Skin epidermis (tissue), 12 donors: ENCODE data around the gene GJB5.

Experiments used
- H3K27ac ChIP-seq, 21 experiments: fragments of 200-600 bp; sonication (generic) in 11 of 21; one replicate each; pipeline ENCODE4 v1.5.0; 2020; ENCODE audit warnings: mild to moderate bottlenecking in 3 of 21, inconsistent platforms in 2 of 21, moderate library complexity in 2 of 21
- H3K4me3 ChIP-seq, 7 experiments: fragments of 200-600 bp; sonication (generic) in 2 of 7; one replicate each; pipeline ENCODE4 v1.5.0; 2020; ENCODE audit warnings: inconsistent platforms in 2 of 7, mild to moderate bottlenecking in 2 of 7, moderate library complexity in 1 of 7

Gene GJB5

DNA sequence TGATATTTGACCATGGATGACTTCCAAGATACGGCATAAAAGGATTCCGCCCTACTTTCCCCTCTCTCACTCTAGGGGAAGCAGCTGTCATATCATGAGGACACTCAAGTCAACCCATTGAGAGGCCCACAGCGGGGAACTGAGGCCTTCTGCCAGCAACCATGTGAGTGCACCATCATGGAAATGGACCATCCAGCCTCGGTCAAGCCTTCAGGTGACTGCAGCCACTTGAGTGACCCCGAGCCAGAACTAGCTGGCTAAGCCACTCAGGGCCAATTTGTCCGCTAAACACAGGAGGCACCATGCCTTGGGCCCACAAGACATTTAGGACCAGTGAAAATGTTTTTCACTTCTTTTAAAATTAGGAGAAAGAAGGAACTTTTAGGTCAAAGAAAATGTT, 11.1 kb upstream of the GJB5 start:
- no peak overlapping the region for H3K27ac ChIP-seq
- no peak overlapping the region for H3K4me3 ChIP-seq

DNA sequence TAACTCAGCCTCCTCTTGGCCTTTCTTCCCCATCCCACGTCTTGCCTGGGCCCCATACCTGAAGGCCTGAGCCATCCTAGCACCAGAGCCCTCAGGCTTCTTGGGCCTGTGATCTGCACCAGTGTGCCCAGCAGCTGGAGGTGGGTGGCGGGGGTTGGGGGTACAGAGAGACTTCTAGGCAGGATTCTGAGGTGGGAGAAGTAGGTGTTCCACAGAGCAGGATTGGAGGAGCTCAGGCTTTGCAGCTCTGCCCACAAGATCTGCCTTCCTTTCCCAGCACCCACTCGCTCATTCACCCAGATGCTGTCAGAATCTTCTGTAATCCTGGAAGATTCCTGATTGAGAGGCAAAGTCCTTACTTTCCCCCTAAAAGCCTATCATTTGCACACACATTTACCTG, 10.0 kb upstream of the GJB5 start:
- no peak overlapping the region for H3K4me3 ChIP-seq
- H3K27ac ChIP-seq = no peak overlapping the region

DNA sequence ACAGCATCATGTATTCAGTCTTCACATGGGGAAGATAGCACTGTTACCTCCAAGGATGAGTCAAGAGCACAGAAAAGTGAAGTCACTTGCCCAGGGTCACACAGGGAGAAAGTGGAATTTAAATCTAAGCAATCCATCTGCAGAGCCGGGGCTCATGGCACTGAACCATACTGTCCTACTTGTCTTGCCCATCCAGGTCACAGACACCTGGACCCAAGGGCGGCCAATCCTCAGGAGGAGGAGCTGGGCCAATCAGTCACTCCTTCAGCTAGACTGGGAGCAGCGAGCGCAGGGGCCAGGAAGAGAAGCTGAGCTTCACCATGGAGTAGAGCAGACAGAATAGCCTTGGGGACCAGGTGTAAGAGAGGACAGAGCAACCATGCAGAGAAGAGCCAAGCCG, 9.2 kb upstream of the GJB5 start:
- no peak overlapping the region for H3K4me3 ChIP-seq

DNA sequence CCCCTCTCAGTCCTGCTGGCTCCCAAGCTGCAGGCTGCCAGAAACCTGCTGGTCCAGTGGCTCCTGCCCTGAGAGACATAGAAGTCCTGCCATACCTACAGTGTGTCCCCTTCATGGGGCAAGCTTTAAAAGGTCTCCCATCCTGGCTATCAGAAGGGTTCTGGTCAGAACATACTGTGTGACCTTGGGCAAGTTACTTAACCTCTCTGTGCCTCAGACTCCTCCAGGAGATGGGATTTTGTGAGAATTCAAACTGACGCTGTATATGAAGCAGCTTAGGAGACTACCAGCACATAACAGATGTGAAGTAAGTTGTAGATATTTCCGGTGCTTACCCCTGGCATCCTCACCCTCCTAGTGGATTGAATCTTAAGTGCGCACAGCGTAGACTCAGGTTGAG, 8.7 kb upstream of the GJB5 start:
- H3K4me3 ChIP-seq = no peak overlapping the region
- H3K27ac ChIP-seq = no peak overlapping the region

More for the DNA sequence above, 9.2 kb upstream of the GJB5 start:
- no peak overlapping the region for H3K27ac ChIP-seq

DNA sequence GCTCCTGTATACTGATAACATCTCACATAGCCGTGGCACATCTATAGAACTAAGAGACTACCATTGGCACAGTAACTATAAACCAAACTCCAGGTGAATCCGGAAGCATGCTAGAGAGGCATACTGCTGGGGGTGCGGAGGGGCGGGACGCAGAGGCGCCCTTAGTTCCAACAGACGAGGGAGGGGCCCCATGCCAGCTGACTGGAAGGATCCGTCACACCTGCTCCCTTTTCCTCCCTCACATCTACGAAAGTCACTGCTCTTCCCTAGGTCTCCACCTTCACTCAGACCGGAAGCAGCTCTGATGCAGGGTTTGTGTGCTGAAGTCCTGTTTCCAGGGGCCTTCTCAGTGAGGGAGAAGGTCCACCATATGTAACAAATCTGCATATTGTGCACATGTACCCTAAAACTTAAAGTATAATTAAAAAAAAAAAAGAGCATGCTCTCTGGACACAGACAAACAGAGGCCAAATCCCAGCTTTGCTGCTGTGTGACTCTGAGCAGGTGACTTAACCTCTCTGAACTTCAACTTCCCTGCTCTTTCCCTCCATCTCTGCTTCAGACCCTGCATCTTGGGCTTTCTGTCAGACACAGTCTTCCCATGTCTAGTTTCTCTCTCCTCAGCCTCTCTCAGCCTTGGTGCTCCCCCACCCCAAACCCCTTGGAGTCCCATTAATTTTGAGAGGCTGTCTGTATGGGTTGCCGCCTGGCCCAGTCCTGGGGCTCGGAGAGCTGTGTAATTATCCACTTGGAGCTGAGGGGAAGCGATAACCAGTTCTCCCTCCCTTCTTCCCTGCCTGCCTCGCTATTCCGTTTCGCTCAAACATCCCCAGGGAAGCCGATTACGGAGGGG, 7.8 kb upstream of the GJB5 start:
- Histone ChIP-seq H3K27ac (no peak overlapping the region), H3K4me3 (no peak overlapping the region)

DNA sequence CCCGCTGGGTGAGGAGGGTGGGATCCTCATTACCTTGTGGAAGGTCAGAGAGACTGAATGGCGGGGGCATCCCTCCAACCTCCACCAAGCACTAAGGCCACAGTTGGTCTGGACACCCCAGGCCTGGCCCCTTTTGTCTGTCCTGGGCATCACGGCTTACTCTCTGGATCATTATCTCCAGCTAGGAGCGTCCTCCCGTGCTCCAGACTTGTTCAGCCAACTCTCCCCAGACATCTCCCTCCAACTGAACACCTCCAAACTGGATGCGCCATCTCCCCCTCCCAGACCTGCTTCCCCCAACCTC, 7.3 kb upstream of the GJB5 start:
- no peak overlapping the region for H3K4me3 ChIP-seq
- H3K27ac ChIP-seq = no peak overlapping the region

DNA sequence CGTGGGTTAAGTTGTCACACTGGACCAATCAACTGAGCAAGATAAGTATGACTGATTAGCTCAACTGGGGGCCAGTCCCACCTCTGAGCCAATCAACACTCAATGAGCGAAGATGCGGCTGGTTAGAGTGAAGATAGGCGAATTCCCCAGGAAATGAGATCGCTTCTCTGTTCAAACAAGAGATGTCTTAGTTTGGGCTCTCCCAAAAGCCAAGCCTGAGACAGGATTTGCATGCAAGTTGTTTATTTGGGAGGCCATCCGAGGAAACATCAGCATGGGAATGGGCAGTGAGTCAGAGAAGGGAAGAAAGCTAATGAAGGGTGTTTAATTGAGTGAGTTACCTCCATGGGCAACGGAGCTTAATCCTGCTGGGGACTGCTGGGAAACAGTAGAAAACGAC, 4.9 kb upstream of the GJB5 start:
- H3K4me3 ChIP-seq = no peak overlapping the region
- no peak overlapping the region for H3K27ac ChIP-seq

DNA sequence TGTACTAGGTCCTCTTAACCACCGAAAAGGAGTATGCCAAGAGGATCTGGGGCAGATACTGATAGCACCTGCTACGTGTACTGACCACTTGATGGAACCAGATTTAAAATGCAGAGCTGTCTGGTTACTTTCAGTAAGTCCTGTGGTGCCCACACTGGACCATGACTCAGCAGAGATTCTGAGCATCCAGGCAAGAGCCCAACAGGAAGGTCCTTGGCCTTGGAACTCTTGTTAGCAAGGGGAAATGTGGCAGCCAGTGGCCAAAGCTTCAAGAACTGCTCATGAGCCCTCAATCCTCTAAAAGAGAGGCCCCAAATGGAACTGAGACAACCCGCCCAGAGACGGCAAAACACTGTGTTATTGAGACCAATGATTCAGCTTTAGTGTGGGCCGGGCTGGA, 4.2 kb upstream of the GJB5 start:
- Histone ChIP-seq H3K27ac (no peak overlapping the region), H3K4me3 (no peak overlapping the region)

DNA sequence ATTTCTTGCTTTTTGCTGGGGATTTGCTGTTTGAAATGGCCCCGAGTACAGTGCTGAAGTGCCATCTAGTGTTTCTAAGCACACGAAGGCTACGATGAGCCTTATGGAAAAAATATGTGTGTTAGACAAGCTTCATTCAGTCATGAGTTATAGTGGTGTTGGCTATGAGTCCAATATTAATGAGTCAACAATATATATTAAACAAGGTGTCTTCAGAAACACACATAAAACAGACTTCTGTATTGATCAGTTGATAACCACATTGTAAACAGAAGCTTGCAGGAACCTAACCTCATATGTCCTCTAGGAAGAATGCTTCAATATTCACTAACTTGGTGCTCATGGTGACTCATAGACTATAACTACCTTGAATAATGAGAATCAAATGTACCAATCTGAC, 1.7 kb upstream of the GJB5 start:
- H3K27ac ChIP-seq = peak overlapping the region in 2 of 21 experiments; percentile 91

DNA sequence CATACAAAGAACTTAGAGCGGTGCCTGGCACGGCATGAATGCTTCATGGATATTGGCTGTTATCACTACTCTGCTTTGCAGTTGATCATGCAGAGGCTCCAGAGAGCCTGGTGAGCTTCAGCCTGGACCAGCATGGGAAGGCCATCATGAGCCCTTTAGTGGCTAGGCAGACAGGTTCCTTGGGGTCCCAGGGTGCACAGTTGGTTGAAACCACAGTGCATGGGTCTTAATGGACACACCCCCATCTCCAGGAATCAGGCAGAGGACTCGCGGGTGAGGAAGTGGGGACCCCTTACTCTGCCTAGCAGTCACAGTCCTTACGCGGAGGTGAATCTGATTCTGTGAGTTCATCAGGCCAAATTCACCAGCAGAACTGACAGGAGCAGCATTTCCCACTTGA, 1.1 kb downstream of the GJB5 start:
- Histone ChIP-seq H3K27ac (peak overlapping the region in 20 of 21 experiments; percentile 9 to 93 (median 82)), H3K4me3 (peak overlapping the region; percentile 0 to 37 (median 23))

More for the DNA sequence above, 1.7 kb upstream of the GJB5 start:
- H3K4me3 ChIP-seq = no peak overlapping the region

DNA sequence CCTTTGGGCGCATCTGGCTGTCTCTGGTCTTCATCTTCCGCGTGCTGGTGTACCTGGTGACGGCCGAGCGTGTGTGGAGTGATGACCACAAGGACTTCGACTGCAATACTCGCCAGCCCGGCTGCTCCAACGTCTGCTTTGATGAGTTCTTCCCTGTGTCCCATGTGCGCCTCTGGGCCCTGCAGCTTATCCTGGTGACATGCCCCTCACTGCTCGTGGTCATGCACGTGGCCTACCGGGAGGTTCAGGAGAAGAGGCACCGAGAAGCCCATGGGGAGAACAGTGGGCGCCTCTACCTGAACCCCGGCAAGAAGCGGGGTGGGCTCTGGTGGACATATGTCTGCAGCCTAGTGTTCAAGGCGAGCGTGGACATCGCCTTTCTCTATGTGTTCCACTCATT, 2.5 kb downstream of the GJB5 start:
- Histone ChIP-seq H3K27ac (no peak overlapping the region), H3K4me3 (no peak overlapping the region)

DNA sequence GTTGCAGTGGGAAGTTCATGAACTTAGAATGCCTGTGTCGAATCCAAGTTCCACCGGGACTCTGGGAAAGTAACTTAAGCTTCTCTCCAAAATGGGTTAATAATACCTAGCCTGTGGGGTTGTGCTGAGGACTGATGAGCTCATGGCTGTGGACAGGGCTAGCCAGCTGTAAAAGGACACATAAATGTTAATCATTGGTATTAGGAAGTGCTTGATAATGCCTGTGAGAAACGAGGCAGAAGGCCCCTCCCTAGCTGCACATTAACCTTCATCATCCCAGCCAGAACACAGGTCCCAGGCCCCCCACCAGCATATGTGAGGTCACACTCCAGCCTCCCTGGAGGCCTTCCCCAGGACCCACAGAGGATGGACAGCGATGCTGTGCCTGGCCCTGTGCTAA, 3.9 kb downstream of the GJB5 start:
- H3K4me3 ChIP-seq = no peak overlapping the region

DNA sequence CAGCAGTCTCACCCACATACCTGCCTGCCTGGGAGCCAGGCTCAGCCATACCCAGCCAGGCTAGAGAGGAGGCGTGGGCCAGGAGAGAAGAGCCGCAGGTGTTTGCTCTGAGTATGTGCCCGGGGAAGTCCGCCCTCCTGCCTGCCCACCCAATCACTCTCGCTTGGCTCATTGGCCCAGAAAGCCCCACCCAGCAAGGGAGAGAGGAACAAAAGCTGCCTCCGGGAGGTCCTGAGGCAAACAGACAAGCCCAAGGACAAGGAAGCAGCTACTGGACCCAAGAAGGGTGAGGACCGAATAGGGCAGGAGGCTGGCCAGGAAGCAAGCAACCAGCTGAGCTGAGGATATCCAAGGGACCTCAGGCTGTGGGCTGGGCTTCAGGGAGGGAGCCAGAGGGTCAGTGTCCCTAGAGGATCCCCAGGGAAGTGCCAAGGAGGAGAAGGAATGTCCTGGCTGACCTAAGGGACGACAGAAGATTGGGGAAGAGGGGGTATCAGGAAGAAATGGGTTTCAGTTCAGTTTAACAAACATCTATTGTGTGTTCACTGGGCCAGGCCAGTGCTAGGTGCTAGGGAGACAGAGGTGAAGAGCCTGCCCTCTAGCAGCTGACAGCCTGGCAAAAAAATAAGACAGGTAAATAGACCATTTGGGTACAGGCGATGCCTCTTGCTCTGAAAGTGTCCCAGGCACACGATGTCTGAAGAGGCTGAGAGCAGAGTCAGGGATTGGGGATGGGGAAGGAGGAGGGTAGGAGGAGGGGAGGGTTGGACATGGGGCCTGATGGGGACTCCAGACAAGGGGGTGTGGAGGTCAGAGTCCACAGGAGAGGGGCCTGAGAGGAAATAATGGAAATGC, 4.9 kb downstream of the GJB5 start, which contains the start of gene GJB4:
TSS of gene GJB4 (plus strand) at position 238 of the 855 bp plus-strand sequence. CDS start 1,515 bp downstream, outside the sequence.
- peak within 1 kb of the TSS in 6 of 21 experiments; percentile 12 to 63 (median 46) for H3K27ac ChIP-seq
- no peak within 1 kb of the TSS for H3K4me3 ChIP-seq

More for the DNA sequence above, 3.9 kb downstream of the GJB5 start:
- H3K27ac ChIP-seq = peak overlapping the region in 3 of 21 experiments; percentile 12 to 51 (median 16)

DNA sequence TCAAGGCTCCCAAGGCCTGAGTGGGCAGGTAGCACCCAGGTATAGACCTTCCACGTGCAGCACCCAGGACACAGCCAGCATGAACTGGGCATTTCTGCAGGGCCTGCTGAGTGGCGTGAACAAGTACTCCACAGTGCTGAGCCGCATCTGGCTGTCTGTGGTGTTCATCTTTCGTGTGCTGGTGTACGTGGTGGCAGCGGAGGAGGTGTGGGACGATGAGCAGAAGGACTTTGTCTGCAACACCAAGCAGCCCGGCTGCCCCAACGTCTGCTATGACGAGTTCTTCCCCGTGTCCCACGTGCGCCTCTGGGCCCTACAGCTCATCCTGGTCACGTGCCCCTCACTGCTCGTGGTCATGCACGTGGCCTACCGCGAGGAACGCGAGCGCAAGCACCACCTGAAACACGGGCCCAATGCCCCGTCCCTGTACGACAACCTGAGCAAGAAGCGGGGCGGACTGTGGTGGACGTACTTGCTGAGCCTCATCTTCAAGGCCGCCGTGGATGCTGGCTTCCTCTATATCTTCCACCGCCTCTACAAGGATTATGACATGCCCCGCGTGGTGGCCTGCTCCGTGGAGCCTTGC, 6.4 kb downstream of the GJB5 start:
- Histone ChIP-seq H3K27ac (no peak overlapping the region), H3K4me3 (no peak overlapping the region)

DNA sequence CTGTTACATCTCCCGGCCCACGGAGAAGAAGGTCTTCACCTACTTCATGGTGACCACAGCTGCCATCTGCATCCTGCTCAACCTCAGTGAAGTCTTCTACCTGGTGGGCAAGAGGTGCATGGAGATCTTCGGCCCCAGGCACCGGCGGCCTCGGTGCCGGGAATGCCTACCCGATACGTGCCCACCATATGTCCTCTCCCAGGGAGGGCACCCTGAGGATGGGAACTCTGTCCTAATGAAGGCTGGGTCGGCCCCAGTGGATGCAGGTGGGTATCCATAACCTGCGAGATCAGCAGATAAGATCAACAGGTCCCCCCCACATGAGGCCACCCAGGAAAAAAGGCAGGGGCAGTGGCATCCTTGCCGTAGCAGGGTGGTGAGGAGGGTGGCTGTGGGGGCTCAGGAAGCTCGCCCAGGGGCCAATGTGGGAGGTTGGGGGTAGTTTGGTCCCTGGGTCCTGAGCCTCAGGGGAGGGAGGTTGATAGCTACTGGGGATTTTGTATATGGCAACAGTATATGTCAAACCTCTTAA, 7.0 kb downstream of the GJB5 start:
- Histone ChIP-seq H3K4me3 (no peak overlapping the region), H3K27ac (peak overlapping the region in 1 of 21 experiments; percentile 38)

DNA sequence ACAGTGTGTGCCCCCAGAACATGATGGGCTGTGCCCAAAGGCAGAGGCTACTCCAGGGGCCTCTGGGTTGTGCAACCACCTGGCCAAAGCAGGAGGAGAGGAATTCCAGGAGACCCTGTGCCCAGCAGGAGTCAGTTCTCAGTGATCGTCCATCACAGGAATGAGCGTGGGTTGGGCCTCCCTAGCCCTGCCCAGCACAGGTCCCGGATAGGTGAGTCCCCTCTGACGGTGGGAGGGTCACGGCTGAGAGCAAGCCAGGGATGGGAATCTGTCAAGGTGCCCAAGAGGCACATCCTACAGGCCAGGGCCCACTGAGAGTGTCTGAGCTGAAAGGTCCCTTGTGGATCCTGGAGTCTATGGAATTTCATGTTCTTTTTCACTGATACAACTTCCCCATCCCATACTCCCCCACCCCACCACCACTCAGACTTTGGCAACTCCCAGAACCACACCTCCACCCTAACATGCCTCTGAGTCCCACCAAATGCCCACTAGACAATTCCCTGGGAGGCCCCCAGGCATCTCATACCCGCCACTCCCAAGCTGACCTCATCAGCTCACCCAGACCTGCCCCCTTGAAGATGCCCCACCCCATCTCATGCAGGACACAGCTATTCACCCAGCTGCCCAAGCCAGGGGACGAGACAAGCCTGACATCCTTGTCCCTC, 7.8 kb downstream of the GJB5 start:
- H3K27ac ChIP-seq = peak overlapping the region in 1 of 21 experiments; percentile 1
- no peak overlapping the region for H3K4me3 ChIP-seq

DNA sequence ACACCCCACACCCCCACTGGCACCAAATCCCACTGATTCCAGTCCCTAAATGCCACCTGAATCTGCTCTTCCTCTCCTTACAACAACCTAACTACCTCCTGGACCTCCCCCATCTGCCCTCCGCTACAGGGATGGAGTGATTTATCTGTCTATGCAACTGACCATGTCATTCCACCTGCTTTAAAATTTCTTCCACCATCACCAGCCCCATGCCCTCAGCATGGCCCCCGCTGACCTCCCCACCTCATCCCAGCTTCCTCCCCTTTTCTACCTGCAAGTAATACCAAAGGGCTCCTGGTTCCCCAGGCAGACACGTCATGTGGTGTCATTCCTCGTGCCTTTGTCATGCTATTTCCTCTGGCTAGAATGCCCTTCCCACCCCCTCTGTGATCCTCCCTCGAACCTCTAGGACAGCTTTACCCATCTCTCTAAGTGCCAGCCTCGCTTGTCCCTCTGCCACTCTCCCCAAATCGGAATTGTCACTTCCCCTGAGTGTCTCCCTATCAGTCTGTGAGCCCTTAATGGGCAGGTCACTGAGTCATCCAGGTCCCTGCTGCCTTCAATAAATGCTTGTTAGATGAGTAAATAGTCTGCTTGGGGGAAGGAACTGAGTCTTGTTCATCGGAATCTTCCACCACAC, 8.4 kb downstream of the GJB5 start:
- H3K27ac ChIP-seq = peak overlapping the region in 3 of 21 experiments; percentile 34 to 57 (median 47)
- no peak overlapping the region for H3K4me3 ChIP-seq

DNA sequence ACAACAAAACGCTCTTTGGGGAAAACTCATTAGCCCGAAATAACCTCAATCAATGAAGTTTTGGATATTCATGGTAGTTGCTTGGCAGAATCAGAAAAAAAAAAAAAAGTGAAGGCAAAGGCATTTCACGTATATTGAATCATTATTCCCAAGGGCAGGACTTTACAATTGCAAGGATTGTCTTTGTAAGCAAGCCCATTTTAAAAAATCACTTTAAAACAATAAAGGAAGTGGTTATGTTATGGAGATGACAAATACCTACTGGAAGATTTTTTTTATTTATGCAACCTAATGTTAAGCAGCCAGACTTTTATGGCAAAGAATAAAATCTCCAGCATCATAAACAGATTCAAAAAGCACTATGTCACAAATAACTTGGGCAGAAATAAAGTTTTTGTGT, 14.0 kb downstream of the GJB5 start:
- Histone ChIP-seq H3K27ac (no peak overlapping the region), H3K4me3 (no peak overlapping the region)

DNA sequence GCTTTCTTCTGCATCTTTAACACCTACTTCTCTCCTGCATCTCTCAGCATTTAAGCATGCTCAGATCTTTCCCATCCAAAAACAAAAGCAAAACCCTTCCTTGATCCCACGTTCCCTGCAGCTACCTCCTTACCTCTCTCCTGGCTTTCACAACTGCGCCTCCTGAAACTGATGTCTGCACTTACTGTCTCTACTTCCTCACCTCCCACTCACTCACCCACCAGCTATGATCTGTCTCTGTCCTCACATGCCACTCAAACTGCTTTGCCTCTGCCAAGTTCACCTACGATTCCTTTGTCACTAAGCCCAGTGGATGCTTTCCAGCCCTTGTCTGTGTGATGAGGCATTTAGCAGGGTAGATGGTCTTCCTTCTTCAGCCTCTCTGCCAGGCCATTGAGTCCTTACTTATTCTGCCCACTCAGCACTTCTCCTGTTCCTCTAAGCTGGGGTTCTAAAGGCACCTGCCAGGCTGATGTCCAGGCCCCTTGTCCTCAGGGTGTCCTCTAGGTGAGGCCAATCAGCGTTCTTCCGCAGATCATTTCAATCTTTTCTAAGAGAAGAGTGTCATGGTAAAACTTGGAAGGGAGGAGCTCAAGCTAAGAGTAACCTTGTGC, 16.2 kb downstream of the GJB5 start:
- Histone ChIP-seq H3K4me3 (no peak overlapping the region), H3K27ac (peak overlapping the region in 12 of 21 experiments; percentile 2 to 77 (median 60))
